ENCODE results near the gene BRMS1. TPM values are rescaled to one million over a fixed set of nuclear protein-coding genes. Genes with fewer than 3 reads are reported as not detected.

Gene BRMS1
- total RNA-seq, 1 experiment from 2014 or later = 48.1 TPM

DNA sequence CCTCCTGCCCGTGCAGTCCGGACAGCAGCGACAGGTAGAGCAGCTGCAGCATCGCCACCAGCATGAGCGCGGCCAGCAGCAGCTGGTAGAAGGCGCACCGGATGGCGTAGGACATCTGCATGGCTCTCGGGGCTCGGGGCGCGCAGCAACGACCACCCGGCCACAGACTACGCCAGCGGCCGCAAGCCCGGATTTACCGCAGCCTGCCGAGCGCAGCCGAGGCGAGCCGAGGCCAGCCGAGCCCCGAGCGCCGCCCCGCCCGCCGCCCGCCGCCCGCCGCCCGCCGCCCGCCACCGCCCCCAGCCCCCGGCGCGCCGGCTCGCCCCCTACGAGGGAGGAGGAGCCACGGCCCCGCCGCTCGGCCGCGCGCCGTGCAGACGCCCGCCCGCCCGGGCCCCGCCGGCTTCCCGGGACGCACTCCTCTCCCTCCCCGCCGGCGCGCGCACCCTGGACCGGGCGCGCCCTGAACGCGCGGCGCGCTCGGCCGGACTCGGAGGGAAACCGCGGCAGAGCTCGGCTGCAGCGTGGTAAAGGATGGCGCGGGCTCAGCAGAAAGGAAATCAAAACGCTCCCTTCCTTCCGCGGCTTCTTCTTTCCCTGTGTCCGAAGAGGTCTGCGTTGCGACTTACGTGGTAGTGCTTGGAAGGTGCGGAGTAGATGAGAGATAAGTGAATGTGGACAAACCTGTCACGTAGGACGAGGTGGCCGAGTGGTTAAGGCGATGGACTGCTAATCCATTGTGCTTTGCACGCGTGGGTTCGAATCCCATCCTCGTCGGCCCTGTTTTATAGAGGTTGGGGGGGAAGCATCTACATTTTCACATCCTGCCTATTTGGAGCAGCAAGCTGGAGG lies 2.7 kb upstream of the BRMS1 start, which contains the start of gene B4GAT1:
TSS of gene B4GAT1 (minus strand) at position 205 of the 852 bp plus-strand sequence. CDS start at position 121, 84 bp downstream.
- CTCF ChIA-PET = interaction anchor here (0.5 to 1.9 kb wide), 3 partner anchors 25 to 65 kb away, joined by 3 to 8 read pairs (median 3); no protein-coding TSS in a partner anchor
- H3K27ac Mint-ChIP-seq (ENCODE audit: unreplicated experiment) = peak within 1 kb of the TSS; percentile 100
- TF ChIP-seq, protein P1, sequence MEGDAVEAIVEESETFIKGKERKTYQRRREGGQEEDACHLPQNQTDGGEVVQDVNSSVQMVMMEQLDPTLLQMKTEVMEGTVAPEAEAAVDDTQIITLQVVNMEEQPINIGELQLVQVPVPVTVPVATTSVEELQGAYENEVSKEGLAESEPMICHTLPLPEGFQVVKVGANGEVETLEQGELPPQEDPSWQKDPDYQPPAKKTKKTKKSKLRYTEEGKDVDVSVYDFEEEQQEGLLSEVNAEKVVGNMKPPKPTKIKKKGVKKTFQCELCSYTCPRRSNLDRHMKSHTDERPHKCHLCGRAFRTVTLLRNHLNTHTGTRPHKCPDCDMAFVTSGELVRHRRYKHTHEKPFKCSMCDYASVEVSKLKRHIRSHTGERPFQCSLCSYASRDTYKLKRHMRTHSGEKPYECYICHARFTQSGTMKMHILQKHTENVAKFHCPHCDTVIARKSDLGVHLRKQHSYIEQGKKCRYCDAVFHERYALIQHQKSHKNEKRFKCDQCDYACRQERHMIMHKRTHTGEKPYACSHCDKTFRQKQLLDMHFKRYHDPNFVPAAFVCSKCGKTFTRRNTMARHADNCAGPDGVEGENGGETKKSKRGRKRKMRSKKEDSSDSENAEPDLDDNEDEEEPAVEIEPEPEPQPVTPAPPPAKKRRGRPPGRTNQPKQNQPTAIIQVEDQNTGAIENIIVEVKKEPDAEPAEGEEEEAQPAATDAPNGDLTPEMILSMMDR (IDR thresholded peaks at IDR 0.05; ENCODE audit: unreplicated experiment) = no peak
- no peaks in the 10 kb centered on the region for H3K27me3 Mint-ChIP-seq (ENCODE audit: unreplicated experiment)
- peaks cover 24% of the 10 kb centered on the region for H3K4me1 Mint-ChIP-seq (ENCODE audit: low read depth, unreplicated experiment)
- H3K36me3 Mint-ChIP-seq (ENCODE audit: insufficient read depth, unreplicated experiment) = peaks cover 45% of the 10 kb centered on the region
- DNase-seq = peak; percentile 89
- H3K9me3 Mint-ChIP-seq (ENCODE audit: low read depth, unreplicated experiment) = no peaks in the 10 kb centered on the region
- no TSS peak for BruUV-seq (replicated peaks)
- peak within 1 kb of the TSS; percentile 78 for H3K4me3 Mint-ChIP-seq (ENCODE audit: low read depth, unreplicated experiment)
- intact Hi-C loops (cut with micrococcal nuclease; ENCODE audit: unreplicated experiment) = no loop called here

DNA sequence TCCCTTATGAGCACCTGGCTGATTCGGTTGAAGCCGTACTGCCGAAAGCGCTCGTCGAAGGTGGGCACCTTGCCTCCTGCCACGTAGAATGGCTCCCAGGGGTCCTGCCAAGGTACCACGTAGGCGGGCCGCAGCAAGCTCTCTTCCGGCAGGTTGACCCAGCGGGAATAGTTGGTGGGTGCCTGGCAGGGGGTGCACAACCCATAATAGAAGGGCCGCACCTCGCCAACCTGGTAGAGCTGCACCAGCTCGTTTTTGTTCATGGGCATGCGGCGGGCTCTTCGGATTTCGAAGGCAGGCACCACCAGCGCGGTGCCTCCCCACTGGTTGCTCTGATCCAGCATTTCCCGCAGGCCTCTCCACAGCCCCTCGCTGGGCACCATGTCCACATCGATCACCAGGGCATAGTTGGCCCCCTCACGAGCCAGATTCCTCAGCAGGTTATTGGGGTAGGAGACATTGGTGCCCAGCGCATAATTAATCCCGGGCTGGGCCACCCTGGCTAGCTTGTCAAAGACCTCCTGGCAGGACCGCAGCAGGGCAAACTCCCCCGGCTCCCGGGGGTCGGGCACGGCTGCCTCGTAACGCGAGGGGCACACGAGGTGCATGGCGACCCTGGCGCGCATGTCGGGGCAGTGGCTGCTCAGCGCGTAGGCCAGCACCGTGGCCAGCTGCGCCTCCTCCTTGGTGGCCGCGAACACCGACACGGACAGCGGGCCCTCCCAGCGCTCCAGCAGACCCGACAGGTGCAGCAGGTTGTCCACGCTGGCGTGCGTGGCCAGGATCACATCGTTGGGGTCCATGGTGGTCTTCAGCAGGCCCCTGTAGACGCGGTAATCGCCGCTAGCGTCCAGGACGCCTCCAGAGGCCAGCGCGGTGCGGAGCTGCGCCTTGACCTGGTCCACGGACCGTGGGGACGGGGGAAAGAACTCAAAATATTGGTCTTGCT lies 1.8 kb upstream of the BRMS1 start:
- H3K27ac Mint-ChIP-seq (ENCODE audit: unreplicated experiment) = no peak overlapping the region
- intact Hi-C loops (cut with micrococcal nuclease; ENCODE audit: unreplicated experiment) = no loop called here
- no TSS peak for BruUV-seq (replicated peaks)
- TF ChIP-seq, protein P1 (IDR thresholded peaks at IDR 0.05; ENCODE audit: unreplicated experiment) = no peak
- H3K4me1 Mint-ChIP-seq (ENCODE audit: low read depth, unreplicated experiment) = peaks cover 24% of the 10 kb centered on the region
- H3K36me3 Mint-ChIP-seq (ENCODE audit: insufficient read depth, unreplicated experiment) = peaks cover 45% of the 10 kb centered on the region
- CTCF ChIA-PET = interaction anchor here (0.5 to 1.9 kb wide), 2 partner anchors 13 to 39 kb away, joined by 6 to 8 read pairs; no protein-coding TSS in a partner anchor
- H3K27me3 Mint-ChIP-seq (ENCODE audit: unreplicated experiment) = no peaks in the 10 kb centered on the region
- H3K4me3 Mint-ChIP-seq (ENCODE audit: low read depth, unreplicated experiment) = peak overlapping the region; percentile 78
- no peak for DNase-seq
- no peaks in the 10 kb centered on the region for H3K9me3 Mint-ChIP-seq (ENCODE audit: low read depth, unreplicated experiment)

DNA sequence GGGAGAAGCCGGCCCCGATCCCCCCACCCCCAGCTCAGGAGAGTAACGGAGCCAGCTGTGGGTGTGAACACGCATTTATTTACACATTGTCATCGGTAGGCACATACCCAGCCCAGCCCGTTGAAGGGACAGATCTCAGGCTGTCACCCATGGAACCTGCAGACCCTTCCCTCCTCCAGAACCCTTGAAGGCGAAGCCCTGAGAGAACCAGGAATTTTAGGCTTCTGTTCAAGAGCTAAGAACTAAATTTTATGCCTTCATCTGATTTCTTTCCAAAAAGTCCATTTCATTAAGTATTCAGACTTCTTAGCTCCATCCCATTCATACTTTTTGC lies 379 bp upstream of the BRMS1 start:
- intact Hi-C loops (cut with micrococcal nuclease; ENCODE audit: unreplicated experiment) = no loop called here
- no peaks in the 10 kb centered on the region for H3K9me3 Mint-ChIP-seq (ENCODE audit: low read depth, unreplicated experiment)
- H3K36me3 Mint-ChIP-seq (ENCODE audit: insufficient read depth, unreplicated experiment) = peaks cover 45% of the 10 kb centered on the region
- no TSS peak for BruUV-seq (replicated peaks)
- H3K4me3 Mint-ChIP-seq (ENCODE audit: low read depth, unreplicated experiment) = peak overlapping the region; percentile 91
- peaks cover 14% of the 10 kb centered on the region for H3K4me1 Mint-ChIP-seq (ENCODE audit: low read depth, unreplicated experiment)
- H3K27me3 Mint-ChIP-seq (ENCODE audit: unreplicated experiment) = no peaks in the 10 kb centered on the region
- H3K27ac Mint-ChIP-seq (ENCODE audit: unreplicated experiment) = peak overlapping the region; percentile 94
- no peak for DNase-seq
- CTCF ChIA-PET = interaction anchor here (1.3 kb wide), 1 partner anchor 17 kb away, joined by 3 read pairs; no protein-coding TSS in a partner anchor
- TF ChIP-seq, protein P1 (IDR thresholded peaks at IDR 0.05; ENCODE audit: unreplicated experiment) = no peak

DNA sequence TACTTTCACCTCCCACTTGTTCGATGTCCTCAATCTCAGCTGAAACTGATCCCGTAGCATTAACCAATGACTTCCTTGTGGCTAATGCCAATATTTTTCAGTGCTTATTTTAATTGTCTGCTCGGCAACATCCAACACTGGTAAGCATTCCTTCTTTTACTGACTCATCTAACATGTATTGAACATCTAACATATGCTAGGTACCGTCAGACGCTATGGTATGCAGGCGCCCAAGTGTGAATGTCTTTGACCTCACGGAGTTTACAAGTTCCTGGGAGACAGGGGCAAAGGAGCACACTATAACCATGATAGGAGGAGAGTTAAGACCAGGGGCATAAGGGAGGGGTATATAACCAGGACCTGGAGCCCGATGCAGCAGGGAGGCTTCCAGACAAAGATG lies 1.7 kb downstream of the BRMS1 start:
- peak overlapping the region; percentile 32 for H3K27ac Mint-ChIP-seq (ENCODE audit: unreplicated experiment)
- CTCF ChIA-PET = no interaction called here
- peaks cover 48% of the 10 kb centered on the region for H3K36me3 Mint-ChIP-seq (ENCODE audit: insufficient read depth, unreplicated experiment)
- peak overlapping the region; percentile 91 for H3K4me3 Mint-ChIP-seq (ENCODE audit: low read depth, unreplicated experiment)
- intact Hi-C loops (cut with micrococcal nuclease; ENCODE audit: unreplicated experiment) = no loop called here
- TF ChIP-seq, protein P1 (IDR thresholded peaks at IDR 0.05; ENCODE audit: unreplicated experiment) = no peak
- H3K9me3 Mint-ChIP-seq (ENCODE audit: low read depth, unreplicated experiment) = no peaks in the 10 kb centered on the region
- peaks cover 14% of the 10 kb centered on the region for H3K4me1 Mint-ChIP-seq (ENCODE audit: low read depth, unreplicated experiment)
- no peaks in the 10 kb centered on the region for H3K27me3 Mint-ChIP-seq (ENCODE audit: unreplicated experiment)
- DNase-seq = no peak
- no TSS peak for BruUV-seq (replicated peaks)

Measured in Calu3 (cell line).